ENCODE results near the gene NTNG2. TPM values are rescaled to one million over a fixed set of nuclear protein-coding genes. Genes with fewer than 3 reads are reported as not detected.

NTNG2 gene
- total and polyA plus RNA-seq, 5 experiments from 2014 or later: 0.75 to 10.8 (median 1.0) TPM

GRCh38 chr9:132164604-132165362 lies 2.9 kb downstream of the NTNG2 start:
- Mint-ChIP-seq H3K4me3 (peak overlapping the region in 5 of 10 donors; percentile 38 to 63 (median 46)), H3K9me3 (no peaks in the 10 kb centered on the region), H3K4me1 (peaks cover 9 to 29% (median 10%) of the 10 kb centered on the region in 4 donors), H3K27me3 (peaks cover 11 to 58% (median 40%) of the 10 kb centered on the region in 5 donors), H3K36me3 (peaks cover 0 to 2% (median 0%) of the 10 kb centered on the region in 3 donors), H3K27ac (peak overlapping the region in 1 of 10 donors; percentile 56)
- DNase-seq (no peak), ATAC-seq (no peak)
- POLR2A ChIA-PET: no interaction called here

GRCh38 chr9:132166599-132166998 lies 4.7 kb downstream of the NTNG2 start:
- Mint-ChIP-seq H3K27me3 (peaks cover 11 to 65% (median 40%) of the 10 kb centered on the region in 5 donors), H3K36me3 (peaks cover 0 to 2% (median 0%) of the 10 kb centered on the region in 3 donors), H3K4me1 (peaks cover 5 to 19% (median 7%) of the 10 kb centered on the region in 4 donors), H3K4me3 (no peak overlapping the region), H3K9me3 (no peaks in the 10 kb centered on the region), H3K27ac (no peak overlapping the region)
- POLR2A ChIA-PET: no interaction called here
- ATAC-seq: peak in 1 of 2 donors; percentile 54
- DNase-seq: no peak

- no peak for ATAC-seq
- Mint-ChIP-seq H3K36me3 (peaks cover 0 to 2% (median 0%) of the 10 kb centered on the region in 3 donors), H3K9me3 (no peaks in the 10 kb centered on the region), H3K4me1 (peaks cover 4 to 15% (median 7%) of the 10 kb centered on the region in 4 donors), H3K27ac (no peak overlapping the region), H3K4me3 (no peak overlapping the region), H3K27me3 (peaks cover 11 to 62% (median 39%) of the 10 kb centered on the region in 5 donors)
- POLR2A ChIA-PET: no interaction called here
- no peak for DNase-seq
These were observed 5.3 kb downstream of the NTNG2 start for GRCh38 chr9:132167192-132167591.

GRCh38 chr9:132168347-132168746 lies 6.5 kb downstream of the NTNG2 start:
- ATAC-seq (no peak), DNase-seq (no peak)
- Mint-ChIP-seq H3K36me3 (peaks cover 0 to 2% (median 0%) of the 10 kb centered on the region in 3 donors), H3K4me1 (peaks cover 2 to 10% (median 5%) of the 10 kb centered on the region in 4 donors), H3K27me3 (peaks cover 9 to 58% (median 36%) of the 10 kb centered on the region in 5 donors), H3K27ac (no peak overlapping the region), H3K9me3 (no peaks in the 10 kb centered on the region), H3K4me3 (no peak overlapping the region)
- POLR2A ChIA-PET: no interaction called here

- peaks cover 8 to 59% (median 39%) of the 10 kb centered on the region in 5 donors for H3K27me3 Mint-ChIP-seq
- peaks cover 2 to 6% (median 3%) of the 10 kb centered on the region in 4 donors for H3K4me1 Mint-ChIP-seq
- H3K27ac Mint-ChIP-seq: no peak overlapping the region
- DNase-seq: no peak
- H3K9me3 Mint-ChIP-seq: no peaks in the 10 kb centered on the region
- POLR2A ChIA-PET: no interaction called here
- no peak for ATAC-seq
- no peak overlapping the region for H3K4me3 Mint-ChIP-seq
- peaks cover 0 to 2% (median 0%) of the 10 kb centered on the region in 3 donors for H3K36me3 Mint-ChIP-seq
These were observed 7.0 kb downstream of the NTNG2 start for GRCh38 chr9:132168851-132169250.

GRCh38 chr9:132169672-132170392 lies 8.0 kb downstream of the NTNG2 start:
- no peaks in the 10 kb centered on the region for H3K9me3 Mint-ChIP-seq
- H3K4me3 Mint-ChIP-seq: no peak overlapping the region
- H3K36me3 Mint-ChIP-seq: no peaks in the 10 kb centered on the region
- H3K27ac Mint-ChIP-seq: no peak overlapping the region
- ATAC-seq (peak; percentile 58 to 83), DNase-seq (peak; percentile 22 to 73 (median 52))
- H3K4me1 Mint-ChIP-seq: peaks cover 0 to 2% (median 0%) of the 10 kb centered on the region in 4 donors
- peaks cover 5 to 53% (median 33%) of the 10 kb centered on the region in 5 donors for H3K27me3 Mint-ChIP-seq
- POLR2A ChIA-PET: interaction anchor here (0.5 to 1.6 kb wide), 3 partner anchors 66 to 97 kb away, joined by 3 to 4 read pairs (median 3); no protein-coding TSS in a partner anchor

GRCh38 chr9:132171702-132172101 lies 9.8 kb downstream of the NTNG2 start:
- POLR2A ChIA-PET: no interaction called here
- Mint-ChIP-seq H3K27me3 (peaks cover 0 to 34% (median 20%) of the 10 kb centered on the region in 5 donors), H3K4me3 (no peak overlapping the region), H3K4me1 (peaks cover 0 to 1% (median 0%) of the 10 kb centered on the region in 4 donors), H3K36me3 (no peaks in the 10 kb centered on the region), H3K9me3 (no peaks in the 10 kb centered on the region), H3K27ac (no peak overlapping the region)
- ATAC-seq: no peak
- DNase-seq: no peak

GRCh38 chr9:132172185-132172584 lies 10.3 kb downstream of the NTNG2 start:
- Mint-ChIP-seq H3K4me1 (no peaks in the 10 kb centered on the region), H3K27me3 (peaks cover 0 to 29% (median 17%) of the 10 kb centered on the region in 5 donors), H3K27ac (no peak overlapping the region), H3K36me3 (no peaks in the 10 kb centered on the region), H3K4me3 (no peak overlapping the region), H3K9me3 (no peaks in the 10 kb centered on the region)
- ATAC-seq: no peak
- DNase-seq: no peak
- POLR2A ChIA-PET: no interaction called here

- Mint-ChIP-seq H3K27me3 (peaks cover 0 to 14% (median 6%) of the 10 kb centered on the region in 5 donors), H3K27ac (no peak overlapping the region), H3K4me1 (no peaks in the 10 kb centered on the region), H3K9me3 (no peaks in the 10 kb centered on the region), H3K36me3 (no peaks in the 10 kb centered on the region), H3K4me3 (no peak overlapping the region)
- no peak for DNase-seq
- POLR2A ChIA-PET: no interaction called here
- no peak for ATAC-seq
These were observed 13.6 kb downstream of the NTNG2 start for GRCh38 chr9:132175431-132175830.

- no peaks in the 10 kb centered on the region for H3K36me3 Mint-ChIP-seq
- POLR2A ChIA-PET: no interaction called here
These were observed 14.5 kb downstream of the NTNG2 start for GRCh38 chr9:132176338-132176737.

GRCh38 chr9:132181796-132182313 lies 20.0 kb downstream of the NTNG2 start:
- no peak overlapping the region for H3K27ac Mint-ChIP-seq
- no peaks in the 10 kb centered on the region for H3K4me1 Mint-ChIP-seq
- H3K9me3 Mint-ChIP-seq: no peaks in the 10 kb centered on the region

More at GRCh38 chr9:132176338-132176737, 14.5 kb downstream of the NTNG2 start:
- no peaks in the 10 kb centered on the region for H3K9me3 Mint-ChIP-seq
- H3K4me1 Mint-ChIP-seq: no peaks in the 10 kb centered on the region
- no peak overlapping the region for H3K4me3 Mint-ChIP-seq
- peaks cover 0 to 21% (median 6%) of the 10 kb centered on the region in 5 donors for H3K27me3 Mint-ChIP-seq
- no peak overlapping the region for H3K27ac Mint-ChIP-seq
- no peak for ATAC-seq
- DNase-seq: no peak

GRCh38 chr9:132182314-132183091 lies 20.6 kb downstream of the NTNG2 start:
- Mint-ChIP-seq H3K9me3 (no peaks in the 10 kb centered on the region), H3K27ac (no peak overlapping the region), H3K27me3 (peaks cover 2 to 37% (median 6%) of the 10 kb centered on the region in 5 donors), H3K36me3 (no peaks in the 10 kb centered on the region), H3K4me3 (no peak overlapping the region), H3K4me1 (no peaks in the 10 kb centered on the region)
- no peak for ATAC-seq
- POLR2A ChIA-PET: no interaction called here
- DNase-seq: no peak

More at GRCh38 chr9:132181796-132182313, 20.0 kb downstream of the NTNG2 start:
- POLR2A ChIA-PET: no interaction called here
- Mint-ChIP-seq H3K4me3 (no peak overlapping the region), H3K36me3 (no peaks in the 10 kb centered on the region), H3K27me3 (peaks cover 0 to 34% (median 6%) of the 10 kb centered on the region in 5 donors)
- ATAC-seq (no peak), DNase-seq (no peak)

Data from naive thymus-derived CD8-positive, alpha-beta T cell (primary cell).